H1 (cell line): ENCODE measurements around the gene NUBPL. TPM values are rescaled to one million over a fixed set of nuclear protein-coding genes. Genes with fewer than 3 reads are reported as not detected.

Source experiments
- CTCF ChIA-PET: fragments of 300-600 bp; sonication (Branson Sonifier 250); formaldehyde crosslinking; loops from one replicate; lab custom pipeline; 2021; ENCODE audit not compliant: partially characterized antibody; lab: Charles Lee
- POLR2A ChIA-PET: fragments of 300-600 bp; sonication (Branson Sonifier 250); formaldehyde crosslinking; loops from one replicate; lab custom pipeline; 2021; ENCODE audit warnings: inconsistent platforms; ENCODE audit not compliant: partially characterized antibody; lab: Charles Lee
- DNase-seq, 2 experiments: peaks; one replicate each; pipeline versions ENCODE4 v3.0.0 to v3.0.0-alpha.2; 2010 to 2022; ENCODE audit warnings: low spot score in 2 of 2, low read depth in 1 of 2, mixed read lengths in 1 of 2
- FAIRE-seq: peaks from 2 replicates; lab custom pipeline; 2011; peaks lifted over from hg19 to GRCh38; lab: Jason Lieb, UNC
- H2AFZ ChIP-seq: 2 replicates; pipeline ENCODE4 v1.8.1; 2012; ENCODE audit warnings: low read length, inconsistent platforms
- H2AK5ac ChIP-seq: 2 replicates; pipeline ENCODE4 v1.6.1; 2013; ENCODE audit warnings: low read depth, low read length
- H2BK120ac ChIP-seq: replicated peaks from 2 replicates; pipeline ENCODE3; 2013; ENCODE audit warnings: low read depth, low read length, inconsistent platforms
- H2BK12ac ChIP-seq: 2 replicates; pipeline ENCODE4 v1.6.1; 2013; ENCODE audit warnings: low read depth, low read length
- H2BK15ac ChIP-seq: 2 replicates; pipeline ENCODE4 v1.6.1; 2013; ENCODE audit warnings: low read length
- H2BK20ac ChIP-seq: 2 replicates; pipeline ENCODE4 v1.6.1; 2013; ENCODE audit warnings: low read length
- H2BK5ac ChIP-seq: 2 replicates; pipeline ENCODE4 v1.6.1; 2013; ENCODE audit warnings: low read depth, low read length
- H3K14ac ChIP-seq: 2 replicates; pipeline ENCODE4 v1.6.1; 2013; ENCODE audit warnings: inconsistent platforms; ENCODE audit not compliant: insufficient read length
- H3K18ac ChIP-seq: 2 replicates; pipeline ENCODE4 v1.6.1; 2013; ENCODE audit warnings: low read length; ENCODE audit errors: extremely low read depth
- H3K23ac ChIP-seq: 2 replicates; pipeline ENCODE4 v1.6.1; 2013; ENCODE audit warnings: inconsistent platforms; ENCODE audit not compliant: insufficient read length
- H3K23me2 ChIP-seq: 2 replicates; pipeline ENCODE4 v1.6.1; 2013; ENCODE audit warnings: low read depth, low read length
- H3K27ac ChIP-seq: 2 replicates; pipeline ENCODE4 v1.6.1; 2011; ENCODE audit warnings: low read depth, low read length, inconsistent platforms
- H3K27me3 ChIP-seq, 4 experiments: replicated peaks in 1 of 4; 1 replicate in 1 of 4; 2 replicates in 3 of 4; pipeline versions ENCODE4 v1.6.1 to v1.8.1; 2011 to 2013; ENCODE audit warnings: low read length in 3 of 4, mild to moderate bottlenecking in 3 of 4, inconsistent platforms in 2 of 4, mixed read lengths in 2 of 4, moderate library complexity in 1 of 4; ENCODE audit not compliant: control insufficient read depth in 3 of 4, insufficient read depth in 3 of 4; ENCODE audit errors: extremely low read depth in 1 of 4
- H3K36me3 ChIP-seq, 4 experiments: 2 replicates each; pipeline versions ENCODE4 v1.6.1 to v1.8.1; 2011 to 2013; ENCODE audit warnings: mild to moderate bottlenecking in 4 of 4, low read length in 3 of 4, moderate library complexity in 2 of 4, control low read depth in 1 of 4, inconsistent platforms in 1 of 4; ENCODE audit not compliant: insufficient read depth in 4 of 4, control insufficient read depth in 2 of 4
- H3K4ac ChIP-seq: replicated peaks from 2 replicates; pipeline ENCODE3; 2013; ENCODE audit warnings: low read length, low read depth, mixed read lengths, inconsistent platforms; ENCODE audit not compliant: insufficient read length
- H3K4me1 ChIP-seq, 4 experiments: replicated peaks in 1 of 4; 1 replicate in 1 of 4; 2 replicates in 3 of 4; pipeline versions ENCODE4 v1.6.1 to v1.8.1; 2011 to 2013; ENCODE audit warnings: low read length in 3 of 4, inconsistent platforms in 2 of 4, mixed read lengths in 1 of 4; ENCODE audit not compliant: insufficient read depth in 4 of 4, control insufficient read depth in 3 of 4
- H3K4me2 ChIP-seq, 2 experiments: 2 replicates each; pipeline versions ENCODE4 v1.6.1 to v1.8.1; 2011 to 2013; ENCODE audit warnings: low read depth in 2 of 2, low read length in 2 of 2, control low read depth in 1 of 2, inconsistent platforms in 1 of 2, mild to moderate bottlenecking in 1 of 2; ENCODE audit not compliant: insufficient read depth in 1 of 2
- H3K4me3 ChIP-seq, 4 experiments: fragments of 200-600, 300-600 bp in 1 of 4; sonication (generic), shearing (Covaris generic), sonication (Bioruptor Twin) in 1 of 4; 2 replicates each; pipeline versions ENCODE4 v1.5.1 to v1.8.1; 2011 to 2016; ENCODE audit warnings: low read length in 4 of 4, low read depth in 3 of 4, control low read depth in 2 of 4, inconsistent platforms in 2 of 4, mild to moderate bottlenecking in 2 of 4, mixed read lengths in 1 of 4, moderate library complexity in 1 of 4; ENCODE audit not compliant: insufficient read depth in 2 of 4; ENCODE audit errors: extremely low read depth in 1 of 4
- H3K56ac ChIP-seq: replicated peaks from 2 replicates; pipeline ENCODE3; 2013; ENCODE audit warnings: low read depth, mild to moderate bottlenecking, mixed read lengths, low read length, inconsistent platforms; ENCODE audit not compliant: insufficient read length
- H3K79me1 ChIP-seq: 2 replicates; pipeline ENCODE4 v1.6.1; 2013; ENCODE audit warnings: low read depth, low read length, control low read depth
- H3K79me2 ChIP-seq, 2 experiments: 2 replicates each; pipeline versions ENCODE4 v1.6.1 to v1.8.1; 2012 to 2013; ENCODE audit warnings: low read length in 2 of 2, mild to moderate bottlenecking in 2 of 2, inconsistent platforms in 1 of 2; ENCODE audit not compliant: insufficient read depth in 2 of 2, control insufficient read depth in 1 of 2
- H3K9ac ChIP-seq, 4 experiments: replicated peaks in 1 of 4; 1 replicate in 1 of 4; 2 replicates in 3 of 4; pipeline versions ENCODE4 v1.6.1 to v1.8.1; 2011 to 2013; ENCODE audit warnings: low read depth in 3 of 4, low read length in 3 of 4, control low read depth in 2 of 4, mild to moderate bottlenecking in 2 of 4, moderate library complexity in 2 of 4, inconsistent platforms in 1 of 4; ENCODE audit errors: extremely low read depth in 1 of 4
- H3K9me3 ChIP-seq, 2 experiments: 2 replicates each; pipeline versions ENCODE4 v1.6.1 to v1.8.1; 2012 to 2013; ENCODE audit warnings: mild to moderate bottlenecking in 2 of 2, moderate library complexity in 2 of 2, control low read depth in 1 of 2, inconsistent platforms in 1 of 2, low read depth in 1 of 2, low read length in 1 of 2, mixed read lengths in 1 of 2; ENCODE audit not compliant: insufficient read depth in 2 of 2
- H4K20me1 ChIP-seq, 2 experiments: replicated peaks in 1 of 2; 2 replicates each; pipeline versions ENCODE3 to v1.8.1; 2011 to 2013; ENCODE audit warnings: inconsistent platforms in 2 of 2, low read length in 2 of 2, mild to moderate bottlenecking in 1 of 2; ENCODE audit not compliant: insufficient read depth in 2 of 2, control insufficient read depth in 1 of 2
- H4K5ac ChIP-seq: 2 replicates; pipeline ENCODE4 v1.6.1; 2013; ENCODE audit warnings: low read length, low read depth, mixed read lengths, inconsistent platforms; ENCODE audit not compliant: insufficient read length
- H4K8ac ChIP-seq: 2 replicates; pipeline ENCODE4 v1.8.0; 2013; ENCODE audit warnings: mild to moderate bottlenecking, moderate library complexity, low read length, inconsistent platforms; ENCODE audit not compliant: insufficient read depth; ENCODE audit errors: extremely low read depth
- H4K91ac ChIP-seq: replicated peaks from 2 replicates; pipeline ENCODE3; 2013; ENCODE audit warnings: low read length, mixed read lengths, inconsistent platforms; ENCODE audit not compliant: insufficient read length
- BCL11A ChIP-seq, 2 experiments: IDR thresholded peaks; one replicate each; pipeline ENCODE4 v1.6.1; 2011; ENCODE audit warnings: low read depth in 2 of 2, low read length in 2 of 2, mild to moderate bottlenecking in 2 of 2
- BRCA1 ChIP-seq: IDR thresholded peaks from 2 replicates; pipeline ENCODE4 v1.6.1; 2012; ENCODE audit warnings: low read depth, low read length, improper control_type of control experiment
- EGR1 ChIP-seq: IDR thresholded peaks from 2 replicates; pipeline ENCODE4 v1.6.1; 2011; ENCODE audit warnings: low read depth, low read length, borderline replicate concordance
- GTF2F1 ChIP-seq: IDR thresholded peaks from 2 replicates; pipeline ENCODE4 v1.6.1; 2012; ENCODE audit warnings: low read depth, low read length, improper control_type of control experiment, borderline replicate concordance
- KDM1A ChIP-seq: fragments of 200-600, 300-600 bp; sonication (generic); IDR thresholded peaks from 2 replicates; pipeline ENCODE4 v1.7.1; 2016; ENCODE audit warnings: mild to moderate bottlenecking, low read length, borderline replicate concordance
- RBBP5 ChIP-seq: IDR thresholded peaks from 2 replicates; pipeline ENCODE4 v1.7.1; 2012; ENCODE audit warnings: low read depth, mild to moderate bottlenecking, inconsistent platforms, low read length, moderate library complexity, borderline replicate concordance
- SAP30 ChIP-seq: fragments of 300-600 bp; sonication (generic); IDR thresholded peaks from 2 replicates; pipeline ENCODE4 v1.7.1; 2012; ENCODE audit warnings: low read length, moderate library complexity, mild to moderate bottlenecking, inconsistent platforms; ENCODE audit not compliant: insufficient read depth, insufficient replicate concordance
- SP4 ChIP-seq: IDR thresholded peaks from 2 replicates; pipeline ENCODE4 v1.6.1; 2012; ENCODE audit warnings: low read length, inconsistent platforms
- SRF ChIP-seq: IDR thresholded peaks from 2 replicates; pipeline ENCODE4 v1.6.1; 2011; ENCODE audit warnings: mild to moderate bottlenecking, low read depth, low read length, moderate library complexity
- USF2 ChIP-seq: IDR thresholded peaks from 2 replicates; pipeline ENCODE4 v1.6.1; 2011; ENCODE audit warnings: low read length, improper control_type of control experiment
- YY1 ChIP-seq: IDR thresholded peaks from 2 replicates; pipeline ENCODE4 v1.6.1; 2011; ENCODE audit warnings: low read depth, mild to moderate bottlenecking, low read length
- WGBS, 2 experiments: shearing (Covaris generic) in 1 of 2; methylation state at CpG; one replicate each; pipeline versions ENCODE4 v1.1.6 to v1.1.7; 2013 to 2015; ENCODE audit warnings: low lambda C conversion rate in 2 of 2, mixed read lengths in 2 of 2, inconsistent platforms in 1 of 2, low coverage in 1 of 2, missing lambda C conversion rate in 1 of 2; ENCODE audit not compliant: insufficient replicate concordance in 2 of 2, insufficient coverage in 1 of 2, insufficient read length in 1 of 2; ENCODE audit errors: extremely low coverage in 1 of 2, missing lambda C conversion rate in 1 of 2; 5-methylcytosine and 5-hydroxymethylcytosine counted together
- polyA plus RNA-seq, 7 experiments: library from polyadenylated mRNA; depleted of rRNA in 3 of 7; stranded (reverse) in 5 of 7; unstranded in 2 of 7; fragments of >200 nt in 5 of 7; fragments of 200-250 nt in 2 of 7; gene quantifications; 1 replicate in 5 of 7; 2 replicates in 1 of 7; 4 replicates in 1 of 7; pipeline versions ENCODE4 v1.2.1 to v1.2.3, GENCODE V29; 2011 to 2013; ENCODE audit warnings: missing spikeins in 2 of 7, mixed read lengths in 2 of 7
- total RNA-seq: library from RNA; stranded (reverse); fragmentation: NEBNext Ultra II Directional; extraction: Animal tissue kit (Norgen Biotek cat#: 25700); gene quantifications from 2 replicates; pipeline ENCODE4 v1.2.1, GENCODE V29; 2021

NUBPL gene
- total and polyA plus RNA-seq, 2 of the 8 experiments (the other 6 are each of a cell fraction or from before 2014, with no cell fraction given), result 1.6 to 6.8 TPM

DNA sequence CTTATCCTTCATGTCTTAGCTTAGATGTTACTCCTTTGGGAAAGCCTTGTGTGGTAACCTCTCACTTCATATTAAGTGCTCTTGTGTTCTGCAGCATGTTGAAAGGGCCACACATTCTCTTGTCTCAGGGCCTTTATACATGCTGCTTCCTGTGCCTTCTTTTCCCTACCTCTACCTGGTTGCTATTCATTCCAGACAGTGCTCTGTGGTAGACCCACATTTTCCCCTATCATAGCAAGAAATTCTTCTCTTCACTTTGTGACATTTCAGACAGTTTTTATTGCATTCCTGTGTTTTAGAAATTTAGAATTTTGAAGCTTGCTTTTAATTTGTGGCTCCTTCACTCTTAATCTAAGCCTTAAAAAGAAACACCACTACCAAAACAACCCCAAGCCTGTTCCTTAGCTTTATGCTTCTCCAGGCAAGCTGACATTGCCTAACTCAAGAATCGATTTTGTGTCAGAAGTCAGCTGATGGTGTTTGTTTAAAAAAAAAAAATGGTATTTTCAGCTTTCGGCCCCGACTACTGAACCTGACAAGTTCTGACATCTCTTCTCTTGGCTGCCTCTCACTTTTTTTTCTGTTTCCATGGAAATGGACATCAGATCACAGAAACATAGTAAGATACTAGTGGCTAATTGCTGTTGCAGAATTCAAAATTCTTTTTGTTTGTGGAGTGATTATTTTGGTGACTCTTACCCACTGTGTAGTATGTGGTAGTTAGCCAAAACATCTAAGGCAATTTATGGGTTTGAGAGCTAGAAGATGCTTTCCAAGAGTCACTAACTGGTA, 156.3 kb downstream of the NUBPL start:
- no peak overlapping the region for H3K4me2 ChIP-seq
- no peak overlapping the region for H2AK5ac ChIP-seq
- no peak overlapping the region for H3K4ac ChIP-seq
- H4K20me1 ChIP-seq, result no peaks in the 10 kb centered on the region
- no peak overlapping the region for H4K5ac ChIP-seq
- no peaks in the 10 kb centered on the region for H3K36me3 ChIP-seq
- H2BK15ac ChIP-seq, result no peak overlapping the region
- no peak overlapping the region for H3K23ac ChIP-seq
- no peak overlapping the region for H2AFZ ChIP-seq
- CTCF ChIA-PET, result interaction anchor here (0.9 kb wide), 1 partner anchor 20 kb away, joined by 3 read pairs; no protein-coding TSS in a partner anchor
- H3K79me1 ChIP-seq, result no peaks in the 10 kb centered on the region
- H4K8ac ChIP-seq, result no peak overlapping the region
- H3K56ac ChIP-seq, result no peak overlapping the region
- no peak overlapping the region for H4K91ac ChIP-seq
- no peaks in the 10 kb centered on the region for H3K4me1 ChIP-seq
- no peak overlapping the region for H3K14ac ChIP-seq
- H2BK12ac ChIP-seq, result no peak overlapping the region
- H3K27ac ChIP-seq, result no peak overlapping the region
- H3K9me3 ChIP-seq, result peaks cover 7% of the 10 kb centered on the region in 2 experiments; a peak in 2 of 4 replicates
- peaks cover 0 to 1% (median 0%) of the 10 kb centered on the region in 4 experiments; a peak in 1 of 7 replicates for H3K27me3 ChIP-seq
- no peak for DNase-seq
- FAIRE-seq, result no peak
- WGBS, 2 experiments, result 96% methylated on average over 3 of the region's 3 CpGs; no CpG with 5 or more reads in 1 of the 2 experiments
- H3K18ac ChIP-seq, result no peak overlapping the region
- no peaks in the 10 kb centered on the region for H3K79me2 ChIP-seq
- POLR2A ChIA-PET, result no interaction called here
- no peak overlapping the region for H3K4me3 ChIP-seq
- H2BK5ac ChIP-seq, result no peak overlapping the region
- no peak overlapping the region for H2BK120ac ChIP-seq
- H3K23me2 ChIP-seq, result no peaks in the 10 kb centered on the region
- no peak overlapping the region for H2BK20ac ChIP-seq
- no peak overlapping the region for H3K9ac ChIP-seq
- TF ChIP-seq BCL11A (IDR thresholded peaks at IDR 0.05; ENCODE audit: low read depth in 2 of 2, low read length in 2 of 2), result no peak
- no peak for TF ChIP-seq KDM1A
- TF ChIP-seq SP4, result no peak
- no peak for TF ChIP-seq GTF2F1
- TF ChIP-seq BRCA1, result no peak
- TF ChIP-seq EGR1, result no peak
- no peak for TF ChIP-seq SAP30
- no peak for TF ChIP-seq USF2
- TF ChIP-seq RBBP5, result no peak
- no peak for TF ChIP-seq YY1
- TF ChIP-seq SRF, result no peak
